KOPT-K1 (cell line): ENCODE data around the gene SAPCD1.

Experiments
- H3K27ac ChIP-seq: fragments of 200-600 bp; sonication (generic); 2 replicates; pipeline ENCODE4 v1.5.1; 2016; ENCODE audit warnings: antibody characterized with exemption, mild to moderate bottlenecking, low read depth, low read length; ENCODE audit not compliant: poor library complexity, severe bottlenecking
- H3K36me3 ChIP-seq: fragments of 200-600 bp; sonication (generic); 2 replicates; pipeline ENCODE4 v1.5.1; 2017; ENCODE audit warnings: antibody characterized with exemption, mild to moderate bottlenecking, low read length, moderate library complexity; ENCODE audit not compliant: insufficient read depth
- H3K9me3 ChIP-seq: fragments of 200-600 bp; sonication (generic); 2 replicates; pipeline ENCODE4 v1.5.1; 2017; ENCODE audit warnings: antibody characterized with exemption, low read length, mild to moderate bottlenecking; ENCODE audit not compliant: insufficient read depth, poor library complexity, severe bottlenecking

Gene SAPCD1

DNA sequence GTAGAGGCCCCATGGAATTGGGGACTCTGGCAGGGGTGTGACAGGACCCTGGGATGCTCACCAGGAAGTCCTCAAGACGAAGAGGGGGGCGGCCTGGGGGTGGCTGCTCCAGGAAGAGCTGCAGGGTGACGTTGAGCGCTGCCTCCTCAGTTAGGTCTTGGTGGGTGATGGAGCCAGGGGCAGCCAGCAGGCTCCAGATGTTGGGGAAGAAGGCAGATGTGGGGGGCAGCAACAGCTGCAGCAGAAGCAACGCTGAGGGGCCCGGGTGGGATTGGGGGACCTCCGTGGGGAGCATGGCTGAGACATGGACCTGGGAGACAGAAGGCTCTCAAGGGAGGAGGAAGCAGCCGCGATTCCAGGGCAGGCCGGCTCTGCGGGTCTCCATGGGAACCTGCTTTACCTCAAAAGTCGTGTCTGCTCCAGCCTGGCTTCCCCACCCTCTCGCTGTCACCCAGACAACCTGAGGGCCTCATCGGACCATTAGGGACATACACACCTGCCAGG, 14.1 kb downstream of the SAPCD1 start:
- H3K36me3 ChIP-seq = peaks cover 43% of the 10 kb centered on the region
- no peak overlapping the region for H3K27ac ChIP-seq
- H3K9me3 ChIP-seq = no peaks in the 10 kb centered on the region

DNA sequence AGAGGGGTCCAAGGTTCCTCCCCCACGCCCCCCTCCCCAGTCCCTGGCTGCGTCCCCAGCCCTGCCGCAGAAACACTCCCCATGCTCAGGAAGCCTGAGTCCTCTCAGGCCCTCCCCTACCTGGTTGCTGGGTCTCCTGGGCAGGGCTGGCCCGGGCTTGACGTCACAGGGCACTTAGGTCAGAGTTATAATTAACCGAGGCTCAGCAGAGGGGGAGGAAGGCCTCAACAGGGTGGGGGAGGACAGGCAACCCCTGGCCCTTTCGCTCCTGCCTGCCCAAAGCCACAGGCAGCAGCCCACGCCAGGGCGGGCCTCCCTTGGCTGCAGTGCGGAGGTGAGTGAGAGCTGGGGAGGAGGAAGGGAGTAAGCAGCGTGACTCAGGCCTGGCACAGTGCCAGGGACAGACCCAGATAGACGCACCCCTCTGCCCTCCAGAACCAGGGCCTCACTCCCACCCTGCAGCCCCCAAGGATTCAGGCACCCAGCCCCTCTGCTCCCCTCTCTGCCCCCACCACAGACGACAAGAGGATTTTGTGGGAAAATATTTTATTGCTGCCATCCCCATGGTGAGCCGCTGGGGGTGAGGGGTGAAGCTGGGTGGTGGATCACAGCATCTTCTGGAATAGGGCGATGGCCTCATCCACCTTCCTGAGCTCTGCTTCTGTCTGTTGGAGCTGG, 14.7 kb downstream of the SAPCD1 start, which contains the start of gene VWA7:
TSS of gene VWA7 (minus strand) at position 340 of the 678 bp plus-strand sequence. CDS start 549 bp downstream, outside the sequence.
- Histone ChIP-seq H3K36me3 (peaks cover 49% of the 10 kb centered on the region), H3K9me3 (no peaks in the 10 kb centered on the region), H3K27ac (no peak within 1 kb of the TSS)

- H3K36me3 ChIP-seq = peaks cover 54% of the 10 kb centered on the region
- H3K27ac ChIP-seq = no peak overlapping the region
- H3K9me3 ChIP-seq = no peaks in the 10 kb centered on the region
These were observed 15.2 kb downstream of the SAPCD1 start for GRCh38 chr6:31777667-31778050.

DNA sequence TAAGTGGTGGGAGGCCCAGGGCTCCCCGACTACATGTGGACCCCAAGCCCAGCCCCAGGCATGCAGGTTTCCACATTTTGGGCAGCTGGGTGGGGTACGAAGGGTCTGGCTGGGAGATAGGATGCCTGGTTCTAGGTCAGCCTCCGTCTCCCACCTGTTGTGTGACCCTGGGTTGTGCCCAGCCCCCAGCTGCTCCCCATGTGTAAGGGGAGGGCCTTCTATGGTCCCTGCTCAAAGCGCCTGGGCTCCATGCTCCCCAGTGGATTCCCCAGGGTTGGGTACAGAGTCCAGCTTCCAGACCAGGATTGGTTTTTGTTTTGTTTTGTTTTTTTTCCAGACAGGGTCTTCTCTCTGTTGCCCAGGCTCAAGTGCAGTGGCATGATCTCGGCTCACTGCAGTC, 15.7 kb downstream of the SAPCD1 start:
- Histone ChIP-seq H3K9me3 (no peaks in the 10 kb centered on the region), H3K36me3 (peaks cover 59% of the 10 kb centered on the region), H3K27ac (no peak overlapping the region)

- no peaks in the 10 kb centered on the region for H3K9me3 ChIP-seq
- H3K27ac ChIP-seq = no peak overlapping the region
- H3K36me3 ChIP-seq = peaks cover 68% of the 10 kb centered on the region
These were observed 16.8 kb downstream of the SAPCD1 start for GRCh38 chr6:31778999-31779885.

DNA sequence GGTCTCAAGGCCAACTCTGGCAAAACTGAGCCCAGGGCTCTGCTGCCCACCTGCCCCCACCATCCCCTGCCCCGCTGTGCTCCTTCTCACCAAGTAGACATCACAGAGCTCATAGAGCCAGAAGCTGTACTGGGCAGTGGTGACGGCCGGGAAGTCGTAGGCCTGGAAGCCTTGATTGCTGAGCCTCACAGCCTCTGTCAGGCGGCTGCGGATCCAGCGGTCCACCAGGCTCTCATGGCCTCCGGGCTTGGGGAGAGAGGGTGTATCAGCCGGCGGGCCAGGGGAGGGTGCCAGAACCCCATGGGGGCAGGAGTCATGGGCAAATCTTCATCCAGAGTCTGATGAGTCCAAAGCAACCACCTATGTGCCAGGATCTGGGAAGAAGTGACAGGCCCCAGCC, 17.5 kb downstream of the SAPCD1 start:
- Histone ChIP-seq H3K9me3 (no peaks in the 10 kb centered on the region), H3K27ac (no peak overlapping the region), H3K36me3 (peaks cover 75% of the 10 kb centered on the region)

GRCh38 chr6:31780507-31781243, 18.2 kb downstream of the SAPCD1 start:
- H3K9me3 ChIP-seq = no peaks in the 10 kb centered on the region
- peaks cover 83% of the 10 kb centered on the region for H3K36me3 ChIP-seq
- H3K27ac ChIP-seq = no peak overlapping the region

- H3K27ac ChIP-seq = no peak overlapping the region
These were observed 19.0 kb downstream of the SAPCD1 start for GRCh38 chr6:31781244-31782125.

GRCh38 chr6:31782126-31782855, 19.8 kb downstream of the SAPCD1 start:
- Histone ChIP-seq H3K9me3 (no peaks in the 10 kb centered on the region), H3K27ac (no peak overlapping the region), H3K36me3 (peaks cover 98% of the 10 kb centered on the region)

More at GRCh38 chr6:31781244-31782125, 19.0 kb downstream of the SAPCD1 start:
- no peaks in the 10 kb centered on the region for H3K9me3 ChIP-seq
- H3K36me3 ChIP-seq = peaks cover 91% of the 10 kb centered on the region

GRCh38 chr6:31784098-31784925, 21.9 kb downstream of the SAPCD1 start:
- no peaks in the 10 kb centered on the region for H3K9me3 ChIP-seq
- H3K27ac ChIP-seq = no peak overlapping the region
- H3K36me3 ChIP-seq = peaks cover 95% of the 10 kb centered on the region

DNA sequence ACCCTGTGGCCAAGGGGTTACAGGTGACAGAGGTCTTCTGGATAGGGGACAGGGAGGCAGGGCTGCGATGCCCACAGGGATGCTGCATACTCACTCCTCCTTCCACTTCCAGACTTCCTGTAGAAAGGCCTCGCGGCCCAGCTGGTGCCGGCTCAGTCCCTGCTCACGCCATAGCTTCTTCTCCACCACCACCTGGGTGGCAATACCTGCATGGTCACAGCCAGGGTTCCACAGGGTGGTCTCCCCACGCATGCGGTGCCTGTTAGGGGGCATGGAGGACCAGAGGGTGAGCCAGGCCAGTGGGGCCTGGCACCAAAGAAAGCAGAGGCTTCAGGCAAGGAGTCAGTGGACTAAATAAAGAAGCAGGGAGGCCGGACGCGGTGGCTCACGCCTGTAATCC, 23.0 kb downstream of the SAPCD1 start:
- Histone ChIP-seq H3K9me3 (no peaks in the 10 kb centered on the region), H3K27ac (no peak overlapping the region), H3K36me3 (peaks cover 95% of the 10 kb centered on the region)

DNA sequence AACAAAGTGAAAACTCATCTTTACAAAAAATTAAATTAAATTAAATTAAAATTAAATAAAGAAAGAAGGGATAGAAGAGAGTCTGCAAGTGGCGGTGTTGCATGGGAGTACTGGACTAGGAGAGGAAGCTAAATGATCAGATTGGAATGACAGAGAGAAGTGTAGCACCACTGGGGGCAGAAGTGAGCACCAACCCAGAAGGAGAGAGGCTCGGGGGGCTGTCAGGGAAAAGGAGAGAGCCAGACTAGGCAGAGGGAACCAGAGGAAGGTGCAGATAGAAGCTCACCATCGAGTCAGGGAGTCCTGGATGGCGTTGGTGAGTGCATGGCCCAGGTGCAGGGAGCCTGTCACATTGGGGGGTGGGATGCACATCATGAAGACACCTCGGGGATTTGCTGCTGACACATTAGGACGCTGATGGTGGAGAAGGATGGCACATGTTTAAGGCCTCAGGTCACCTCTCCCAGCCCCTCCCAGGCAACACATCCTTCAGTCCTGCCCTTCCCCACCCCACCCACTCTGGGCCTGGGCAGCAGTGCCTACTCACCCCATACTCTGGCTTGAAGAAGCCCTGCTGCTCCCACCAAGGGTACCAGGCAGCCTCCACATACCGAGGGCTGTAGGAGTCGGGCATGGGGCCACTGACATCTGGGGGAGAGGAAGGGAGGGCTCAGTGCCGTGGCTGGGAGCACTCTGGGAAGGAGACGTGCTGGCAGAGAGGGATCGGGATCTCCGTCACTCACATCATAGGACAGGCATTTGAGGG, 29.1 kb downstream of the SAPCD1 start:
- no peaks in the 10 kb centered on the region for H3K9me3 ChIP-seq
- H3K36me3 ChIP-seq = peaks cover 65% of the 10 kb centered on the region
- no peak overlapping the region for H3K27ac ChIP-seq

DNA sequence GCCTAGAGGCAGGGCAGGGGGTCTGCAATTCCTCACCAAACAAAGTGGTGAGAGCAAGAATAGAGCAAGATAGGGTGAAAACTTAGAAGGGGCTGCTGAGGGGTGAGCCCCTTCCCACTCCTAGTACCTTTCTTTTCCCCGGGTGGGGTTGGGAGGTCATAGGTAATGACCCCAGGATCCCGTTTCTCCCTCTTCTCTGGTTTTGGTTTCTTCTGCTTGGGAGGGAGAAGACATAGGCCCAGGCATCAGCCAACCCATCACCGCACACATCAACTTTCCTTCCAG, 29.6 kb downstream of the SAPCD1 start:
- Histone ChIP-seq H3K36me3 (peaks cover 65% of the 10 kb centered on the region), H3K27ac (no peak overlapping the region), H3K9me3 (no peaks in the 10 kb centered on the region)
